Loucy (cell line): ENCODE data around the gene SIL1.

ENCODE experiments used
- CTCF ChIP-seq: fragments of 200-600 bp; sonication (generic); conservative IDR thresholded peaks from 2 replicates; pipeline ENCODE4 v1.5.1; 2014; ENCODE audit warnings: mild to moderate bottlenecking, antibody characterized with exemption, low read length
- EZH2phosphoT487 ChIP-seq: fragments of 200-600 bp; IDR thresholded peaks from 2 replicates; pipeline ENCODE4 v1.6.1; 2018; ENCODE audit warnings: antibody characterized with exemption, mild to moderate bottlenecking, moderate library complexity, borderline replicate concordance

- no peak for TF ChIP-seq CTCF
- no peak for TF ChIP-seq EZH2phosphoT487
These were observed 34.1 kb upstream of the SIL1 start for GRCh38 chr5:139232147-139232724.
